ENCODE results near the gene EXOC2.

Gene EXOC2

DNA sequence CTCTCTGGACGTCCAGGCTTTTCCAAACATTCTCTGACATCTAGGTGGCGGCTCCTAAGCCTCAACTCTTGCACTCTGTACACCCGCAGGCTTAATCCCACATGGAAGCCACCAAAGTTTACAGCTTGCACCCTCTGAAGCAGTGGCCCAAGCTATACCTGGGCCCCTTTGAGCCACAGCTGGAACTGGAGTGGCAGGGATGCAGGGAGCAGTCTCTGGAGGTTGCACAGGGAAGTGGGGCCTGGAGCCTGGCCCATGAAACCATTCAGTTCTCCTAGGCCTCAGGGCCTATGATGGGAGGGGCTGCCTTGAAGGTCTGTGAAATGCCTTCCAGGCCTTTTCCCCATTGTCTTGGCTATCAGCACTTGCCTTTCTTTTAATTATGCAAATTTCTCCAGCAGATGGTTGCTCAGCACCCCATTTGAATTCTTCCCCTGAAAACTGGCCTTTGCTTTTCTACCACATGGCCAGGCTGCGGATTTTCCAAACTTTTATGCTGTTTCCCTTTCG lies 236.5 kb downstream of the EXOC2 start:
- TF ChIP-seq ZC3H10 (CRISPR knock-in tag; IDR thresholded peaks at IDR 0.05) (no peak), ZFP3 (CRISPR knock-in tag; IDR thresholded peaks at IDR 0.05) (no peak), TOX (CRISPR knock-in tag; IDR thresholded peaks at IDR 0.05; ENCODE audit: borderline replicate concordance) (no peak), ISL1 (CRISPR knock-in tag; IDR thresholded peaks at IDR 0.05) (no peak), ZNF70 (CRISPR knock-in tag; IDR thresholded peaks at IDR 0.05) (no peak), TCF4 (CRISPR knock-in tag; IDR thresholded peaks at IDR 0.05; ENCODE audit: borderline replicate concordance) (no peak), BACH2 (CRISPR knock-in tag; IDR thresholded peaks at IDR 0.05; ENCODE audit: borderline replicate concordance) (no peak), ZNF565 (CRISPR knock-in tag; conservative IDR thresholded peaks at IDR 0.05; ENCODE audit: low read depth) (no peak), ARNTL (CRISPR knock-in tag; IDR thresholded peaks at IDR 0.05; ENCODE audit: borderline replicate concordance, low read depth) (no peak), ZFP30 (CRISPR knock-in tag; IDR thresholded peaks at IDR 0.05) (no peak), ZNF8 (CRISPR knock-in tag; IDR thresholded peaks at IDR 0.05) (no peak), GLIS3 (CRISPR knock-in tag; IDR thresholded peaks at IDR 0.05) (no peak), SNAI2 (CRISPR knock-in tag; IDR thresholded peaks at IDR 0.05) (no peak)
- TF ChIP-seq, protein P1, sequence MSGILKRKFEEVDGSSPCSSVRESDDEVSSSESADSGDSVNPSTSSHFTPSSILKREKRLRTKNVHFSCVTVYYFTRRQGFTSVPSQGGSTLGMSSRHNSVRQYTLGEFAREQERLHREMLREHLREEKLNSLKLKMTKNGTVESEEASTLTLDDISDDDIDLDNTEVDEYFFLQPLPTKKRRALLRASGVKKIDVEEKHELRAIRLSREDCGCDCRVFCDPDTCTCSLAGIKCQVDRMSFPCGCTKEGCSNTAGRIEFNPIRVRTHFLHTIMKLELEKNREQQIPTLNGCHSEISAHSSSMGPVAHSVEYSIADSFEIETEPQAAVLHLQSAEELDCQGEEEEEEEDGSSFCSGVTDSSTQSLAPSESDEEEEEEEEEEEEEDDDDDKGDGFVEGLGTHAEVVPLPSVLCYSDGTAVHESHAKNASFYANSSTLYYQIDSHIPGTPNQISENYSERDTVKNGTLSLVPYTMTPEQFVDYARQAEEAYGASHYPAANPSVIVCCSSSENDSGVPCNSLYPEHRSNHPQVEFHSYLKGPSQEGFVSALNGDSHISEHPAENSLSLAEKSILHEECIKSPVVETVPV (CRISPR knock-in tag; IDR thresholded peaks at IDR 0.05): no peak
- TF ChIP-seq, protein P2, sequence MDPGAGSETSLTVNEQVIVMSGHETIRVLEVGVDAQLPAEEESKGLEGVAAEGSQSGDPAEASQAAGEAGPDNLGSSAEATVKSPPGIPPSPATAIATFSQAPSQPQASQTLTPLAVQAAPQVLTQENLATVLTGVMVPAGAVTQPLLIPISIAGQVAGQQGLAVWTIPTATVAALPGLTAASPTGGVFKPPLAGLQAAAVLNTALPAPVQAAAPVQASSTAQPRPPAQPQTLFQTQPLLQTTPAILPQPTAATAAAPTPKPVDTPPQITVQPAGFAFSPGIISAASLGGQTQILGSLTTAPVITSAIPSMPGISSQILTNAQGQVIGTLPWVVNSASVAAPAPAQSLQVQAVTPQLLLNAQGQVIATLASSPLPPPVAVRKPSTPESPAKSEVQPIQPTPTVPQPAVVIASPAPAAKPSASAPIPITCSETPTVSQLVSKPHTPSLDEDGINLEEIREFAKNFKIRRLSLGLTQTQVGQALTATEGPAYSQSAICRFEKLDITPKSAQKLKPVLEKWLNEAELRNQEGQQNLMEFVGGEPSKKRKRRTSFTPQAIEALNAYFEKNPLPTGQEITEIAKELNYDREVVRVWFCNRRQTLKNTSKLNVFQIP (CRISPR knock-in tag; IDR thresholded peaks at IDR 0.05; ENCODE audit: borderline replicate concordance, low read depth): no peak
- TF ChIP-seq, protein P3, sequence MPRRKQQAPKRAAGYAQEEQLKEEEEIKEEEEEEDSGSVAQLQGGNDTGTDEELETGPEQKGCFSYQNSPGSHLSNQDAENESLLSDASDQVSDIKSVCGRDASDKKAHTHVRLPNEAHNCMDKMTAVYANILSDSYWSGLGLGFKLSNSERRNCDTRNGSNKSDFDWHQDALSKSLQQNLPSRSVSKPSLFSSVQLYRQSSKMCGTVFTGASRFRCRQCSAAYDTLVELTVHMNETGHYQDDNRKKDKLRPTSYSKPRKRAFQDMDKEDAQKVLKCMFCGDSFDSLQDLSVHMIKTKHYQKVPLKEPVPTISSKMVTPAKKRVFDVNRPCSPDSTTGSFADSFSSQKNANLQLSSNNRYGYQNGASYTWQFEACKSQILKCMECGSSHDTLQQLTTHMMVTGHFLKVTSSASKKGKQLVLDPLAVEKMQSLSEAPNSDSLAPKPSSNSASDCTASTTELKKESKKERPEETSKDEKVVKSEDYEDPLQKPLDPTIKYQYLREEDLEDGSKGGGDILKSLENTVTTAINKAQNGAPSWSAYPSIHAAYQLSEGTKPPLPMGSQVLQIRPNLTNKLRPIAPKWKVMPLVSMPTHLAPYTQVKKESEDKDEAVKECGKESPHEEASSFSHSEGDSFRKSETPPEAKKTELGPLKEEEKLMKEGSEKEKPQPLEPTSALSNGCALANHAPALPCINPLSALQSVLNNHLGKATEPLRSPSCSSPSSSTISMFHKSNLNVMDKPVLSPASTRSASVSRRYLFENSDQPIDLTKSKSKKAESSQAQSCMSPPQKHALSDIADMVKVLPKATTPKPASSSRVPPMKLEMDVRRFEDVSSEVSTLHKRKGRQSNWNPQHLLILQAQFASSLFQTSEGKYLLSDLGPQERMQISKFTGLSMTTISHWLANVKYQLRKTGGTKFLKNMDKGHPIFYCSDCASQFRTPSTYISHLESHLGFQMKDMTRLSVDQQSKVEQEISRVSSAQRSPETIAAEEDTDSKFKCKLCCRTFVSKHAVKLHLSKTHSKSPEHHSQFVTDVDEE (CRISPR knock-in tag; IDR thresholded peaks at IDR 0.05): no peak
- no peak for ATAC-seq

DNA sequence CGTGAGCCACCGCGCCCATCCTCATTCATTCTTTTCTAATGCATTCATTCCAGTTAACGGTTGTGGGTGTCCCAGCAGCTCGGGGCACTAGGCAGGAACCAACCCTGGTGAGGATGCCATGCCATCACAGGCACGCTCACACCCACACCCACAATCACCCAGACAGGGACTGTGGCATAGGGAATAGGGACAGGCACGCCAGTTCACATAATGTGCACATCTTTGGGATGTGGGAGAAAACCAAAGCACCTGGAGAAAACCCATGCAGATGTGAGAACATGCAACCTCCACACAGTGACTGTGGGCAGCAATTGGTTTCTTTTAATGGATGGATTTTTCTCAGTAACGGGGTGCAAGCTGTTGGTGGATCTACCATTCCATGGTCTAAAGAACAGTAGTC lies 237.1 kb downstream of the EXOC2 start:
- ATAC-seq: no peak
- TF ChIP-seq ZNF70 (CRISPR knock-in tag; IDR thresholded peaks at IDR 0.05): no peak
- no peak for TF ChIP-seq OSR1 (CRISPR knock-in tag; IDR thresholded peaks at IDR 0.05)
- TF ChIP-seq, protein P2 (CRISPR knock-in tag; IDR thresholded peaks at IDR 0.05; ENCODE audit: borderline replicate concordance, low read depth): no peak
- TF ChIP-seq, protein P1 (CRISPR knock-in tag; IDR thresholded peaks at IDR 0.05): no peak
- TF ChIP-seq, protein P4, sequence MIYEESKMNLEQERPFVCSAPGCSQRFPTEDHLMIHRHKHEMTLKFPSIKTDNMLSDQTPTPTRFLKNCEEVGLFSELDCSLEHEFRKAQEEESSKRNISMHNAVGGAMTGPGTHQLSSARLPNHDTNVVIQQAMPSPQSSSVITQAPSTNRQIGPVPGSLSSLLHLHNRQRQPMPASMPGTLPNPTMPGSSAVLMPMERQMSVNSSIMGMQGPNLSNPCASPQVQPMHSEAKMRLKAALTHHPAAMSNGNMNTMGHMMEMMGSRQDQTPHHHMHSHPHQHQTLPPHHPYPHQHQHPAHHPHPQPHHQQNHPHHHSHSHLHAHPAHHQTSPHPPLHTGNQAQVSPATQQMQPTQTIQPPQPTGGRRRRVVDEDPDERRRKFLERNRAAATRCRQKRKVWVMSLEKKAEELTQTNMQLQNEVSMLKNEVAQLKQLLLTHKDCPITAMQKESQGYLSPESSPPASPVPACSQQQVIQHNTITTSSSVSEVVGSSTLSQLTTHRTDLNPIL (CRISPR knock-in tag; IDR thresholded peaks at IDR 0.05; ENCODE audit: low read depth): no peak
- no peak for TF ChIP-seq ZC3H10 (CRISPR knock-in tag; IDR thresholded peaks at IDR 0.05)
- TF ChIP-seq, protein P3 (CRISPR knock-in tag; IDR thresholded peaks at IDR 0.05): no peak
- no peak for TF ChIP-seq ZFP30 (CRISPR knock-in tag; IDR thresholded peaks at IDR 0.05)
- TF ChIP-seq CSDC2 (CRISPR knock-in tag; IDR thresholded peaks at IDR 0.05): no peak
- TF ChIP-seq ZFP3 (CRISPR knock-in tag; IDR thresholded peaks at IDR 0.05): no peak
- no peak for TF ChIP-seq TOX (CRISPR knock-in tag; IDR thresholded peaks at IDR 0.05; ENCODE audit: borderline replicate concordance)
- TF ChIP-seq, protein P5, sequence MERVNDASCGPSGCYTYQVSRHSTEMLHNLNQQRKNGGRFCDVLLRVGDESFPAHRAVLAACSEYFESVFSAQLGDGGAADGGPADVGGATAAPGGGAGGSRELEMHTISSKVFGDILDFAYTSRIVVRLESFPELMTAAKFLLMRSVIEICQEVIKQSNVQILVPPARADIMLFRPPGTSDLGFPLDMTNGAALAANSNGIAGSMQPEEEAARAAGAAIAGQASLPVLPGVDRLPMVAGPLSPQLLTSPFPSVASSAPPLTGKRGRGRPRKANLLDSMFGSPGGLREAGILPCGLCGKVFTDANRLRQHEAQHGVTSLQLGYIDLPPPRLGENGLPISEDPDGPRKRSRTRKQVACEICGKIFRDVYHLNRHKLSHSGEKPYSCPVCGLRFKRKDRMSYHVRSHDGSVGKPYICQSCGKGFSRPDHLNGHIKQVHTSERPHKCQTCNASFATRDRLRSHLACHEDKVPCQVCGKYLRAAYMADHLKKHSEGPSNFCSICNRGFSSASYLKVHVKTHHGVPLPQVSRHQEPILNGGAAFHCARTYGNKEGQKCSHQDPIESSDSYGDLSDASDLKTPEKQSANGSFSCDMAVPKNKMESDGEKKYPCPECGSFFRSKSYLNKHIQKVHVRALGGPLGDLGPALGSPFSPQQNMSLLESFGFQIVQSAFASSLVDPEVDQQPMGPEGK (CRISPR knock-in tag; IDR thresholded peaks at IDR 0.05; ENCODE audit: borderline replicate concordance): no peak
- no peak for TF ChIP-seq RARB (CRISPR knock-in tag; IDR thresholded peaks at IDR 0.05)
- no peak for TF ChIP-seq TCF4 (CRISPR knock-in tag; IDR thresholded peaks at IDR 0.05; ENCODE audit: borderline replicate concordance)
- TF ChIP-seq ZNF8 (CRISPR knock-in tag; IDR thresholded peaks at IDR 0.05): no peak
- TF ChIP-seq ESRRG (CRISPR knock-in tag; IDR thresholded peaks at IDR 0.05): no peak

Measured in SK-N-SH treated with all-trans-retinoic acid at 6 μM for 48 hours (cell line).